ENCODE results near the gene NXPH4. TPM values are rescaled to one million over a fixed set of nuclear protein-coding genes. Genes with fewer than 3 reads are reported as not detected.
A peak's percentile ranks its signal among the peaks of the same experiment; 100 is the strongest.

The NXPH4 gene
- polyA plus RNA-seq (ENCODE audit: insufficient read length), result 4.2 TPM
- long read RNA-seq, donor 1, transcript NXPH4-201 (2 exons, 1,804 nt), result major isoform, 9 of 9 reads
- long read RNA-seq, donor 1, partial matches to known transcripts, result 0 of 9 reads
- long read RNA-seq, donor 1, other reads (novel, unspliced or antisense), result 0 of 9 reads
- long read RNA-seq, donor 2, partial matches to known transcripts, result 0 of 4 reads
- long read RNA-seq, donor 2, other reads (novel, unspliced or antisense), result 0 of 4 reads
- long read RNA-seq, donor 3, partial matches to known transcripts, result 0 of 2 reads
- long read RNA-seq, donor 3, other reads (novel, unspliced or antisense), result 0 of 2 reads
- long read RNA-seq, donor 4, partial matches to known transcripts, result 0 of 1 reads
- long read RNA-seq, donor 4, other reads (novel, unspliced or antisense), result 0 of 1 reads
- long read RNA-seq, donor 5, partial matches to known transcripts, result 0 of 1 reads
- long read RNA-seq, donor 5, other reads (novel, unspliced or antisense), result 0 of 1 reads
- long read RNA-seq, donor 6, partial matches to known transcripts, result 0 of 2 reads
- long read RNA-seq, donor 6, other reads (novel, unspliced or antisense), result 0 of 2 reads
- long read RNA-seq, donor 7, partial matches to known transcripts, result 0 of 4 reads
- long read RNA-seq, donor 7, other reads (novel, unspliced or antisense), result 0 of 4 reads
- long read RNA-seq, donor 8, partial matches to known transcripts, result 0 of 2 reads
- long read RNA-seq, donor 8, other reads (novel, unspliced or antisense), result 0 of 2 reads

GRCh38 chr12:57216014-57216911, at the start of gene NXPH4:
TSS of gene NXPH4 (plus strand) at chr12:57216794. CDS start at chr12:57216970, 176 bp downstream.
- no peak for DNase-seq

DNA sequence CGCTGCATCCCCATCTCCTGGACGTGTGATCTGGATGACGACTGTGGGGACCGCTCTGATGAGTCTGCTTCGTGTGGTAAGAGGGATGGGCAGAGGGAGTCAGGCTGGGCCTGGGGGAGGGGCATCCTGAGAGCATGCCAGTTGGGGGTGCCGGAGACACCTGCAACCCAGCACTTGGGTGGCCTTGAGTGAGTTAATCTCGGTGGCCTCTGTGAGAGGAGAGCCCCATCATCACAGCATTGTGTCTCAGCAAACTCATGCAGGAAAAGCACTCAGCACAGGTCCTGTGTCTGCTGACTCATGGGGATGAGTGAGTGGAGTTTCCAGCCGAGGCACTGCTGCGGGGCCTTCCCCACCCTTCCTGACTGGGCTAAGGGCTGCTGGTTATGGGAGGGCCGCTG, 49.6 kb upstream of the NXPH4 start:
- no peak for DNase-seq

- no peak for DNase-seq
These were observed 48.5 kb upstream of the NXPH4 start for GRCh38 chr12:57168058-57168457.

DNA sequence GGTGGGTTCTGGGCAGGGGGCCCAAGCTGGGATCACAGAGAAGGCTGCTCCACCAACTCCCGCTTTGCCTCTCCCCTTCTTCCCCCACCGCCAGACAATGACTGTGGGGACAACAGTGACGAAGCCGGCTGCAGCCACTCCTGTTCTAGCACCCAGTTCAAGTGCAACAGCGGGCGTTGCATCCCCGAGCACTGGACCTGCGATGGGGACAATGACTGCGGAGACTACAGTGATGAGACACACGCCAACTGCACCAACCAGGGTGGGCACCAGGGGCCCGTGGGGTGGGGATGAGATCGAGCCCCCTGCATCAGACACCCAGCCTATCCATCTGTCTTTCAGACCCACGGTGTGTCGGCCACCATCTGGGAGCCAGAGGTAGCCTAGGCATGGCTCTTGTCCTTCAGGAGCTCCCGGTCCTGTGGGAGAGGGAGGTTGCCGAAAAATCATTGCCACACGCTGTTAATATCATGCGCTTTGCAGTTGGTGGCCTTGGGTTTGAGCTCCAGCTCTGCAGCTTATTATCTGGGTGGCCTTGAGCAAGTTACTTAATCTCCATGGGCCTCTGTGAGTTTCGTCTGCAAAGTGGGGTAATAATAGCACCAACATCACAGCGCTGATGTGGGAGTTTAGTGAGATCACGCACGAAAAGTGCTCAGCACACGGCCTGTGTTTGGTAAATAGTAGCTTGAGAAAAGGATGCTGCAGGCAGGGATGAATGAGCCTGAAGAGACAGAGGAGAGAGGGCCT, 47.4 kb upstream of the NXPH4 start:
- DNase-seq, result no peak

DNA sequence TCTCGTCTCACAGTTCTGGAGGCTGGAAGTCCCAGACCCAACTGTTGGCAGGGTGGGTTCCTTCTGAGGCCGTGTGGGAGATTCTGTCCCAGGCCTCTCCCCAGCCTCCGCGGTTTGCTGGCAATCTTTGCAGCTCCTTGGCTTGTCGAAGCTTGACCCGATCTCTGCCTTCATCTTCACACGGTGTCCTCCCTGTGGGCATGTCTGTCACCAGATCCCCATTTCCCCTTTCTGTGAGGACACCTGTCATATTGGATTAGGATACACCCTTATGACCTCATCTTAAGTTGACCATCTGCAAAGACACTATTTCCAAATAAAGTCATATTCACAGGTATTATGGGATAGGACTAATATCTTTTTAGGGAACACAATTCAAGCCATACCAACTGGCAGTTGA, 46.6 kb upstream of the NXPH4 start:
- no peak for DNase-seq

DNA sequence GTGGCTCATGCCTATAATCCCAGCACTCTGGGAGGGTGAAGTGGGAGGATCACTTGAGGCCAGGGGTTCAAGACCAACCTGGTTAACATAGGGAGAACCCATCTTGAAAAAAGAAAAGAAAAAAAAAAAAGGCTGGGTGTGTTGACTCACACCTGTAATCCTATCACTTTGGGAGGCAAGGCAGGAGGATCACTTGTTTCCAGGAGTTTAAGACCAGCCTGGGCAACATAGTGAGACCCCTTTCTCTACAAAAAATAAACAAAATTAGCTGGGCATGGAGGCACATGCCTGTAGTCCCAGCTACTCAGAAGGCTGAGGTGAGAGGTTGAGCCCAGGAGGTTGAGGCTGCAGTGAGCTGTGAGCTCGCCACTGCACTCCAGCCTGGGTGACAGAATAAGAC, 46.2 kb upstream of the NXPH4 start:
- no peak for DNase-seq

DNA sequence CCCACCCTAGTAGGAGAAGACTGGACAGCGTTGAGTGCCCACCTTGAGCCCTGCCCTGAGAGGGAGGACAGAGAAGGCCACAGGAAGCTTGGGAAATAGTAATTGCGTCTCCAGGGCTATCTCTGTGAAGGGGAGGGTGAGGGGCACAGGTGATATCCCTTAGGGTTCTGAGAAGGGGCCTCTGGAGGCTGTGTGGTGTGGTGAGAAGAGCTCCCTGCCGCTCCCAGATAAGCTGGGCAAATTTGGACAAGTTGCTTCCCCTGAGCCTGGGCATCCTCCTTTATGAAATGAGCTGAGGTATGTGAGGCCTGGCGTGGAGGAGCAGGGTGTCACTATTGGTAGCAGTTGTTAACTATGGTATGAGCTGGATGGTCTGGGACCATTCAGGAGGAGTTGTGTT, 45.7 kb upstream of the NXPH4 start:
- no peak for DNase-seq

- DNase-seq, result no peak
These were observed 44.9 kb upstream of the NXPH4 start for GRCh38 chr12:57171668-57172067.

GRCh38 chr12:57173089-57173488, 43.5 kb upstream of the NXPH4 start:
- DNase-seq, result no peak

DNA sequence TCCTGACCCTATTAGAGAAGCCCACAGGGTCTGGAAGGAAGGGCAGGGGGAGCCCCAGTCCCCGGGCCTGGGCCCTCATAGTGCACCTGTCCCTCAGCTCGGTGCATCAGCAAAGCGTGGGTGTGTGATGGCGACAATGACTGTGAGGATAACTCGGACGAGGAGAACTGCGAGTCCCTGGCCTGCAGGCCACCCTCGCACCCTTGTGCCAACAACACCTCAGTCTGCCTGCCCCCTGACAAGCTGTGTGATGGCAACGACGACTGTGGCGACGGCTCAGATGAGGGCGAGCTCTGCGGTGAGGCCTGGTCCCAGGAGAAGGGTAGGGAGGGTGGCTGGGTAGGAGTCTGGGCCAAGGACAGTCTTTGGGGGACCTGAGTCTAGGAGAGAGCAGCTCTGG, 42.9 kb upstream of the NXPH4 start:
- no peak for DNase-seq

GRCh38 chr12:57175428-57176138, 41.0 kb upstream of the NXPH4 start:
- DNase-seq, result peak; percentile 37

GRCh38 chr12:57176139-57176477, 40.5 kb upstream of the NXPH4 start:
- DNase-seq, result no peak

- DNase-seq, result no peak
These were observed 39.7 kb upstream of the NXPH4 start for GRCh38 chr12:57176846-57177245.

GRCh38 chr12:57177354-57177753, 39.2 kb upstream of the NXPH4 start:
- DNase-seq, result no peak

DNA sequence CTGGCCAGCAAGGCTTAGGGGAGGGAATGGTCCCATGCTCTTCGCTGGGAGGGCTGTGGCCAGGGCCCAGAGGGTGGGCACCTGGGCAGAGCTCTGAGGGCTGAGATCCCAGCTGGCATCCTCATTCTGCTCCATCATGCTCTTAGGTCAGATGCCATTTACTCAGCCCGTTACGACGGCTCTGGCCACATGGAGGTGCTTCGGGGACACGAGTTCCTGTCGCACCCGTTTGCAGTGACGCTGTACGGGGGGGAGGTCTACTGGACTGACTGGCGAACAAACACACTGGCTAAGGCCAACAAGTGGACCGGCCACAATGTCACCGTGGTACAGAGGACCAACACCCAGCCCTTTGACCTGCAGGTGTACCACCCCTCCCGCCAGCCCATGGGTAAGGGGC, 38.4 kb upstream of the NXPH4 start:
- no peak for DNase-seq

GRCh38 chr12:57179331-57180086, 37.1 kb upstream of the NXPH4 start:
- no peak for DNase-seq

DNA sequence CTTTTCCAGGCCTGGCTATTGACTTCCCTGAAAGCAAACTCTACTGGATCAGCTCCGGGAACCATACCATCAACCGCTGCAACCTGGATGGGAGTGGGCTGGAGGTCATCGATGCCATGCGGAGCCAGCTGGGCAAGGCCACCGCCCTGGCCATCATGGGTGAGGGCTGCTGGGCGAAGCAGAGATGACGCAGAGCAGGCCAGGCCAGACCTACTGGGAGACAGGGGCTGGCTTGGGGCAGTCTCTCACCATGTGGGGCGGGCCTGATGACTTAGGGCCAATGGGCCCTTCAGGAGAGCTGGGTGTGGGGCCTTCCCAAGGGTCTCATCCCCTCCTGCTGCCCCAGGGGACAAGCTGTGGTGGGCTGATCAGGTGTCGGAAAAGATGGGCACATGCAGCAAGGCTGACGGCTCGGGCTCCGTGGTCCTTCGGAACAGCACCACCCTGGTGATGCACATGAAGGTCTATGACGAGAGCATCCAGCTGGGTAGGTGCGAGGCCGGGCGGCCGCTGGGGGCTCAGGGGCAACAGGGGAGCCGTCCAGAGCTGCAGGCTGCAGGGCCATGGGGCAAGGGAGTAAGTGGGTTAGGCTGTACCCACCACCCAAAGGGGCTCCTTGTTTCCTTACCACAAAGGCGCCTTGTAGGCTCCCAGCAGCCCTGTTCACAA, 36.1 kb upstream of the NXPH4 start:
- DNase-seq, result no peak

DNA sequence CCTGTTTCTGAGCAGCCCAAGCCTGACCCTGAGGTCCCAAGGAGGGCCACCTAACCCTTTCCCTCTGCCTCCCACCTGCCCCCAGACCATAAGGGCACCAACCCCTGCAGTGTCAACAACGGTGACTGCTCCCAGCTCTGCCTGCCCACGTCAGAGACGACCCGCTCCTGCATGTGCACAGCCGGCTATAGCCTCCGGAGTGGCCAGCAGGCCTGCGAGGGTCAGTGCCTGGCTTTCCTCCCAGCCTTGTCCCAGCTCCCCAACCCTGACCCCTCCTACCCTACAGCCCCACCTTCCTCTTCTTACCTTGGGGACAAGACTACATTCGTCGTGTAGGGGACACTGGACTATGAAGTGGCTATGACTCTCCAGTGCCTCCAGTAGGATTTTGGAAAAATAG, 35.5 kb upstream of the NXPH4 start:
- no peak for DNase-seq

GRCh38 chr12:57181561-57182155, 34.9 kb upstream of the NXPH4 start:
- DNase-seq, result no peak

Measured in left kidney (tissue), 8 donors.